GM18861 (cell line): Measurements from ENCODE around the gene ZXDC.

Source experiments
- ATAC-seq: cut with Tn5 transposase; IDR thresholded peaks from one replicate; pipeline ENCODE4 v1.9.1; 2021; ENCODE audit not compliant: unreplicated experiment

ZXDC gene

DNA sequence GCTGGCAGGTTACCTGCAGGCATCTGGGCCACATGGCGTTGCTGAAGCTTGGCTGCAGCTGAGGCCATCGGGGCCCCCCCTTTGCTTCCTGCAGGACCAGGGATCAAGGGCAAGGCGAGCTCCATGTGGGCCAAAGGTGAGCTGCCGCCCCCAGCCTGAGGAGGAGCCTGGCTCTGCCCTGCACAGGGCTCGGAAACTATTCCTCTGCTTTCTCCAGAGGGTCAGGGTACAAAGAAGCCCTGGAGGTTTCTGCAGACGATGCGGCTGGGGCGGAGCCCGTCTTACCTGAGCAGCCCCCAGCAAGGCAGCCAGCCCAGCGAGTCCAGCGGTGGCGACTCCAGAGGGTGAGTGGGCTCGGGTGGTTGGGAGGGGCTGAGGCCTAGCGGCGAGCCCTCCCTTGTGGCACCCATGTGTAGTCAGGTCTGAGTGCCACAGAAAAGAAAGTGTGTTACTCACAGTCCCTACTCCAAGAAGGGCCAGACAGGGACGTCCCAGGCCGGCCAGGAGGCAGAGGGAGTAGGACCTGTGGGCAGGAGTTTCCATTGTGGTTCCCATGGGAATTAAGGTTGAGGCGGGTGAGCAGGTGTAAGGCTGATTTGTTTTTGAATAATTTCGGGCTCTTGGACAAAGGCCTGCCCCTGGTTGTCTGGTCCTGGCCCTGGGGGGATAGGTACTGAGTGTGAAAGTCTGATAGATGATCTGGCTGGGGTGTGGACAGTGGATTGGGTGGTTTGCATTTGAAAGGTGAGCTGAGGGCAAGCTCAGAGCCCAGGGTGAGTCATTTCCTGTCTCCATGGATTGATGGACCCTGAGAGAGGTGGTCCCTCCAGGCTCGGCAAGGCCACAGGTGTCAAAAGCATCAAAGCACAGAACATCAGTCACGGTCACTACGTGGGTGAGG lies 55.6 kb downstream of the ZXDC start:
- no peak for ATAC-seq

DNA sequence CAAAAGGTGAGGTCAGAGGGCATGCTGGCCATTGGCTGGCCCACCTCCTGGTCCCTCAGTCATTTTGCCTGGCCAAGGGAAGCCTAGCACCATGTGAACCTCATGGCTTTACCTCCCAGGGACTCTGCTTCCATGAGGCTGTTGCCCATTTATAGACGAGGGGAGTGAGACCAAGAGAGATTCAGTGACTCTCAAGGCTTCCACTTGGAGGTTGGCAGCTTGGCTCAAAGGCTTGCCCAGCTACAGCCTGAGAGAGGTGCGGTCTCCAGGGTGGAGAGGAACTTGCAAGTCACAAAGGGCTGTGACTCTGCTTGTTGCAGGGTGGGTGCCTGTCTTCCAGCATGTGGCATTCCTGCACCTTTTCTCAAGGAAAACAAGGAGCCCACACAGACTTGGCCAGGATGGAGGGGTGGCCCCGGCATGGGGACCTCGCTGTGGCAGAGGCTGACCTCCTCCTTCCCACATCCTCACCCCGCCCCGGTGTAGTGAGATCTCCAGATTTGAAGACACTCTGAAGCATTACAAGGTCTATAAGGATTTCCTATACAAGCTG lies 56.5 kb downstream of the ZXDC start:
- no peak for ATAC-seq

DNA sequence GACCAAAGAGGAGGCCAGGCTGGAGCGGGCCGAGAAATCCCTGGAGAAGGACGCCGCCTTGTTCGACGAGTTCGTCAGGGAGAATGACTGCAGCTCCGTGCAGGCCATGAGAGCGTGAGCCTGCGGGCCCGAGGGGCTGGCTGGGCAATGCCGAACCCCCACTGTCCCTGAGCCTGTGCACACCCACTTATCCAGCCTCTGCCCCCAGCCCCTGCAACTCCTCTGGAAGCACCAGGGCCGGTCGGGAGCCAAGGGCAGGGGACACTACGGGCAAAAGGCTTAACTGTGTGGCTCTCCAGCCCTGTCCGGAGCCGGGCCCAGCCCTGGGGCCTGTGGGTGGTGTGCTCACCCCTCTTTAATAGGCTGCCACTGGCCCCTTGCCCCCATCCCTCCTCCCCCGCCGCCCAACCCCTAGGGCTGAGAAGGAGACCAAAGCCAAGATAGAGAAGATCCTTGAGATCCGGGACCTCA lies 57.0 kb downstream of the ZXDC start:
- no peak for ATAC-seq

DNA sequence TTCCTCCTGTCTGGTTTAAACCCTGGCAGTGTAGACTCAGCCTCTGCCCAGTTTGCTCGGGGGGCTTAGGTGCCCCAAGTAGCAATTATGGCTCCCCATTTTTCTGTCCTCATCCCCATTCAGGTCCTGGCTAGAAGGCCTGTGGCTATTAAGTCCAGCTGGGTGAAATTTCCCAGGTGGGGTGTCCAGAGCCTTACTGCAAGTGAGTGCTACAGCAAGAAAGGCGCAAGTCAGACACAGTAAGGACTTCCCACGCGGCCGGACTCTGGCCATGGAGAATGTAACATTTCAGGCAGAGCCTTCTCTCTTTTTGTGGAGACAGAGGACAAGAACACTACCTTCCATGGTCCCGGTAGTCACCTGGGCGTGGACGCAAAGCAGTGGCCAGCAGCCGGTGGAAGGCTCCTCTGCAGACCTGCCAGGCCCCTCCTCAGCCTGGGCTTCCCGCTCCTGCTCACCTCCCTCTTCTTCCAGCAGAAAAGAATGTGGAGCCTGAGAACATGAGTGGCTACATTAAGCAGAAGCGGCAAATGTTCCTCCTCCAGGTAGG lies 57.6 kb downstream of the ZXDC start:
- no peak for ATAC-seq

DNA sequence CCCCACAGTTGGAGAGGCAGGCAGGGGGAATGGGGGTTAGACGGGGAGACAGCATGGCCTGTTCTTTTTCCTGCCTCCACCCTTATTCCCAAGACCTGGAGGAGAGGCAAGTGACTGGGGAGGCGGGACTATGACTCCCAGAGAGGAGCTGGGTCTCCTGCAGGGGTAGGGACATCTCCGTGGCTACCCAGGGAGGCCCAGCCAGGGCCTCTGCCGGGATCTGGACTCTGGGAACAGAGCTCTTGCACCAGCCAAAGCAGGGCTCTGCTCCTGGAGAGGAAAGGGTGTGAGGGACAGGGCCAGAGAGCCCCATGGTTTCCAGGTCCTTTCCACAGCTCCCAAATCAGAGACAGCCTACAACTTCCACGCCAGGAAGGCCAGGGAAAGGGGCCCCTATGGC lies 58.2 kb downstream of the ZXDC start:
- no peak for ATAC-seq

DNA sequence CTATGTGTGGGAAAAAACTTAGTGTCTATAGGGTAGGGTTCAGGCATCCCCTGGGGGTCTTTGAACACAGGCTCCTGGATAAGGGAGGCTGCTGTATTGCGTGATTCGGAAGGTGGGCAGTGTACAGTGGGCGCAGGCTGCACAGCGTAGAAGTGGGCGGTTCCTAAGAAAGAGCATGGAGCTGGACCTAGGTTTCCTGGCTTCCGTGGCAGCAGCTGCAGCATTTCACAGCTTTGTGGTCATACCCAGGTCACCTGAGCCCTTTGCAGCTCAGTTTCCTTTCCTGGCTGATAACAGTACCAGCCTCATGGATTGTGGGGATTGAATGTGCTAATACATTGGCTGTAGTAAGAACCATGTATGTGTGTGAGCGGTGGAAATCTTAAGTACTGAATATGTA lies 58.7 kb downstream of the ZXDC start:
- no peak for ATAC-seq

DNA sequence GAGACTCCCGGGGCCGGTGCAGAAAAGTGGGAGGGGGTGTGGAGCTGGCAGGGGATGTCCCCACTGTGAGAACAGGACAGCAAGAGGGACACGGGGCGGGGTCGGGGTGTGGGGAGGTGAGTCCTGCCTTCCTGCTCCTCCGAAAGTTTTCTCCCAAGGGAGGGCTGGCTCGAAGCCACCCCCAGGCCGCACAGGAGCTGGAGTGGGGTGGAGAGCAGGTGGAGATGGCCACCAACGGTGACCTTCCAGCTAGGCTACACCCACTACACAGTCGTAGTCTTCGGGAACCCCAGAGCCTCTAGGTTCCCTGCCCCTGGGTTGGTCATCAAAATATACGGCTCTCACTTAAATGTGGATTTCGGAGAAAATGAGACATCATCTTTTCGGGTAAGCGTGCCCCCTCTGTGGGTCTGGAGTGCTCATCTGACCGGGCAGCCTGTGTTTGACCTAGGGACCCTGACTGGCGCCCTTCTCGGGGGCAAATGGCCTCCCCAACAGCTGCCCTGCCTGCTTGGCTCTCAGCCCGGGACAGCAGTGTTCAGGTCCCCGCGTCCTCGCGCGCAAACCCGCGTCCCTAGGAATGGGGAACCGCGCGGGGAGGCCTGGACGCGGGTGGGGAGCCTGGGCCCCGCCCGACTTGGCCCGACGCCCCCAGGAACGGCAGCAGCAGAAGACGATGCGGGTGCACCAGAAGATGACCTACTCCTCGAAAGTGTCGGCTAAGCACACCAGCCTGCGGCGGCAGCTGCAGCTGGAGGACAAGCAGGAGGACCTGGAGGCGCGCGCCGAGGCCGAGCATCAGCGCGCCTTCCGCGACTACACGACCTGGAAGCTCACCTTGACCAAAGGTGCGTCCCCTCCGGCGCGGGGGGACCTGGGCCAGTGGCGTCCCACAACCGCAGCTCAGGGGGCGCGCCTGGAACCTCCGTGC lies 59.8 kb downstream of the ZXDC start:
- ATAC-seq: no peak

DNA sequence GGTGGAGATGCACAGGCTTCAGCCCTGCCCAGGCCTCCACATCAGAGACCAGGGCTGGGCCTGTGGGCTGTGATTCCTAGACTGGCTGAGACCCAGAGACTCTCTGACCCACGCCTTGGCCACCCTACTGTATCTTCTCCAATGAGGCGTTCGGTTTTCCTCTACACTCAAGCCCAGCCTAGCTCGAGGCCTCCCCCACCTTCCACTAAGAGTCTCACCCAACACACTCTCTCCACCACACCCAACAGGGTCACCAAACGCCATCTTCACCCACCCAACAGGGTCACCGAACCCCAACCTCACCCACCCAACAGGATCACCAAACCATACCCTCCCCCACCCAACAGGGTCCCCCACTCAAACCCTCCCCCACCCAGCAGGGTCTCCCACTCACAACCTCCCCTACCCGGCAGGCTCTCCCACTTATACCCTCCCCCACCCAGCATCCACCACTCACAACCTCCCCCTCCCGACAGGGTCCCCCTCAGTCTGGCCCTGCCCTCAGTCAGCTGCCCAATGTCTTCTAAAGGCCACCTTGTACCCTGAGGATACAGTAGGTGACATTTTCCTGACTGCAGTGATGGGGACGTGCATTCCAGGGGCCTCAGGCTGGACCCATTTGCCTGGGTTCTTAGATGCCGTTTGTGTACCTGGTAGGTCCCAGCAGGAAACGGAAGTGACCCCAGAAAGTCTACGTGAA lies 60.6 kb downstream of the ZXDC start:
- no peak for ATAC-seq

DNA sequence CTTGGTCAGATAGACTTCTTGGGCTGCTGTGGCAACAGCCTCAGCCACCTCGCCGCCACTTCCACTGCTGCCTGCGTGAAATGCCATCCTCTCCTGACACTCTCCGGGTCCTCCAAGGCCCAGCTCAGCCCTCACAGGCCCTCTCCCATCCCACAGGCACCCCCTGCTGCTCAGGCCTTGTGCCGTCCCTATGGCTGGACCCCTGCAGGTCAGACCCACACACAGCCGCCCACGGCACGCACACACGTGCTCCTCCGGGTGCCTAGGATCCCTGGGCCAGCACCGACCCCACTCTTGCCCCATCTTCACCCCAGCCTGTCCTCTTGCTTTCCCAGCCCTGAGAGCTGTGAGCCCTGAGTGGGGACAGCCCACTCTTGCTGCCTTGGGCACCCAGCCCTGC lies 61.3 kb downstream of the ZXDC start:
- no peak for ATAC-seq

DNA sequence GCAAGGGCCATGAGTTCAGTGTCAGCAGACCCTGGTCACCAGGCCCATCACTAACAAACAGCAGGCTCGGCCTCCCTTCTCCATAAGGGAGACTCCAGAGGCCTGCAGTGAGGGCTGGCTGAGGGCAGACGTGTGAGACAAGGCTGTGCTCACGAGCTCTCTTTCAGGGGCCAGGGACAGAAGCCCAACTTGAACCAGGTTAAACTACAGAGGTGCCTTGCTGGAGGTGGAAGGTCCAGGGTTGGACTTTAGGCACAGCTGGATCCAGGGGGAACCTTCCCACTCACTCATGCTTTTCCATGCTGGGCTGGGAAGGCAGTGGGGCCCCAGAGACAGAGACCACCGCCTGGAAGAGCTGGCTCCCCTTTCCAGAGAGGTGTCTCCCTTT lies 62.0 kb downstream of the ZXDC start:
- ATAC-seq: no peak

DNA sequence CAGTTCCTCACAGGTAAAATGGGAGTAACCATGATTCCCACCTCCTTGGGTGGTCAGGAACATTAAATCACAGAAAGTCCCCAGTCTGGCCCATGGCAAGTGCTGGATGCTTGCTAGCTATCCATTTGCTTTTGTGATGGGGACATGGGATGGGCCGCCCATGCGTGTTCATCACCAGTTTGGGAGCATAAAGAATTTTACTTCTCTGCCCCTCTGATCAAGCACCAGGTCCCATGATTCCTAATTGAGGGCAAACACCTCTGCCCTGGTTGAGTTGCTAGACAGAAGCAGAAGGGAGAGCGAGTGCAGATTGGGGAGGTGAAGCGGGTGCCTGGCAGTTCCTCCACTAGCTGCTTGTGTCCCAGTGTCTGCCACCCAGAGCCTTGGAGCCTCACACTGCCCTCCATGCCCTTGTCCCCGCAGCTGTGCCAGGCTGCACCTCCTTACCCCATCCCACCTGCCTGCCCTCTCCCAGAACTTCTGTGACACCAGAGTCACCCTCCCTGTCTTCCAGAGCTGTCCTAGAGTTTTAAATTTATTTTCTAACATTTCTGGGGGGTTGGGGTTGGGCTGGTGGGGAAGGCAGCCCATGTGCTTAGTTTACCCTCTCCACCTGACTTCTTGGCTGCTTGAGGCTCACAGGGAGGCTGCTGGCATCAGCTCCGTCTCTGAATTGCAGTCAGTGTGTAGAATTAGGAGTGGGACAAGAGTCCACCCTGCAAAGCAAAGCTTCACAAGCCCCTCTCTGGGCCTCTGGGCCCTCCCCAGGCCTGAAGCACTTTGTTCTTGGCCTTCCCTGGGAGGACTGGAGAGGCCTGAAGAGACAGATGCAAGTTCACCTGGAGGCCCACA lies 62.6 kb downstream of the ZXDC start:
- no peak for ATAC-seq

DNA sequence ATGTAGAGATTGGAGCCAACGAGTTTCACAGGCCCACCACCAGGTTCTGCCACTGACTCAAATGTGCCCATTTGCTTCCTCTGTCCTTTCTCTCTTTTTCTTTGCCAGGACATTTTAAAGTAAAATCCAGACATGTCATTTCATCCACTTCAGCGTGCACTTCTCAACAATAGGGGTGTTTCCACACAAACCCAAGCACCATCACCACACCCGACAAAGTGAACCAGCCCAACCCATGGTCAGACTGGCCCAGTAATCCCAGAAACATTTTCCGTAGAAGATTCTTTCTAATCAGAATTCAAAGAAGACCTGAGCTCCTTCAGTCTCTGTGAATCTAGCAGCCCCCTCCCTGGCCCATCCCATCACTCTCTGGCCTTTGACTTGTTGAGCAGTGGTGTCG lies 67.6 kb downstream of the ZXDC start:
- ATAC-seq: no peak

DNA sequence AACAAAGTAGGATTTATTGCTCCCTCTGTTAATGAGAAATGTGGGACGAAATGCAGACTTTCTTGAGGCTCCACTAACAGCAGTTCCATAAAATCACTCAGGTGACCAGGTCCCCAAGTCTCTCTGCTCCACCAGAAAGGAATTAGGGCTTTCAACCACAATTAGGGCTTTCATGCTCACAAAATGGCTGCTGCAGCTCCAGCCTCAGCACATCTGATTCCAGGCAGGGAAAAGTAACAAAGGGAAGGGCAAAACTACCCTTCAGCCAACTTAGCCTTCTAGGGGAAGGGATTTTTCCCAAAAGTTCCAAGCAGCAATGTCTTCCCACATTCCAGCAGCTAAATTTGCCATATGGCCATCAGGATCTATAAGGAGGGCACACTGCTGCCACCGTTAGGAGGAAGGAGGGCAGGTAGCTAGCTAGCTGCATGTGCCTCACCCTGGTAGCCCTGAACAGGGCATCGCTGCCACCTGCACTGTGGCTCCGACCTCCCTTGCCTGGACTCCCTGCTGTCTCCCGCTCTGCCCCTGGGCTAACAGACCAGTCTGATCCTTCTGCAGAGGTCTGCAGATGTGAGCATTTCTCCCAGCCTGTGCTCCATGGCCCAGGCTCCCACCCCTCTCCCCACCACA lies 68.2 kb downstream of the ZXDC start:
- ATAC-seq: no peak

DNA sequence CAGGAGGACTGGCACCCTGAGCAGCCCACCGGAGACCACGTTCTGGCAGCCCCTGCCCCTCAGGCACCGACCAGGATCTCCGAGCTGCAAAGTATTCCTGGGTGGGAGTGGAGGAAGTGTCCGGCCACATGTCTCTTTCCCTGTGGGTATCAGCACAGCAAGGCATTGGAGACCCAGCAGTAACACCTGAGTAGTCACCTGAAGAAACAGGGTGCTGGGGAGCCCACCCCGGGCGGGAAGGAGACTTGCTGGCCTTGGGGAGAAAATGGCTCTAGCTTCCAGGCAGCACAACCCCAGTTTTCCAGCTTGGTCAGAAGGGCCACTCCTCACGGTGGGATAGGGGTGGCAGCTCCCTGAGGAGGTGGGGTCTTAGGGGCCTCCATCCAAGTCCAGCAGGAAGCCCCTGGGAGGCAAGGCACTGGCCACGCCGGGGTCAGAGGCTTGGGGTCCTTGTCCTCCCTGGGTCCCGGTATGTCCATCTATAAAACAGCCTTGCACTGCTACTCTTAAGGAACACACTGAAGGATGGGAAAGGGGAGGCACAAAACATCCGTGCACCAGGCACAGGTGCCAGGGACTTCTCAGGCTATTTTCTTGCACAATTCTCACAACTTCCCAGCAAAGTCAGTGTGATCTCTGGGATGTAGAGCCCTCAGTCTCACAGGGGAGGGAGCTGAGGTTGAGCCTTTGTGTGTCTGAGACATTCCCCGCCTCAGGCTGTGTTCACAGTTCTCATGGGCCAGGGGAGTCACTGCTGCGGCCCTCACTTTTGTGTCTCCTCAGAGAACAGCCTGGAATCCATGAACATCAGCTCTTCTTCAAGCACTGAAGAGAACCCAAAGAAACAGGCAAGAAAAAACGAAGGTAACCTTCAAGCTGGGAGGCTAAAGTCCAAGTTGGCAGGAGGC lies 69.0 kb downstream of the ZXDC start:
- ATAC-seq: no peak

DNA sequence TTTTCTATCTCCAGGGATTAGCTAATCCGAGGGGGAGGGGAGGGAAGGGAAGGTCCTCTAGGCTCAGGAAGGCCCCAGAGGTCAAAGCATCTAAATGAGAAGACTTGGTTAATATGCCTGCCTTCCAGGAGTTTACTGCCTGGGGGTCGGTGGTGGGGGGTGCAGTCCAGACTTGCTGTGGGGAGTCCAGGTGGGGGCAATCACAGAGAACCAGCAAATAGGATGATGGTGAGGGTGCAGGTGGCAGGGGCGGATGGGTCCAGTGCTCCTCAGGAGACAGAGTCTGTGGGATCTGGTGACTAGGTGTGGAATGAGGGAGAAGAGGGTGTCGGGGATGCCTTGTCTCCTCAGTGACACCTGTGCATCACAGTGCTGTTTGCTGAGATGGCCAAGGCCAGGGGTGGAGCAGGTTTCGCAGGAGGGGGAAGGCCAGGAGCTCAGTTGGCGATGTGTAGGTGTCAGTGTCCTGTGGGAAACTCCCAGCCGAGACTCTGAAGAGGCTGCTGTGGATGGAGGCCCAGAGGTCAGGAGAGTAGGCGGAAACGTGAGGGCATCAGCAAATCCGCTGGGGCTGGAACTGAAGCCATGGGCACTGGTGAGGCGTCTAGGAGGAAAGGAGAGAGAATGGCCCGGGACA lies 72.9 kb downstream of the ZXDC start:
- no peak for ATAC-seq

DNA sequence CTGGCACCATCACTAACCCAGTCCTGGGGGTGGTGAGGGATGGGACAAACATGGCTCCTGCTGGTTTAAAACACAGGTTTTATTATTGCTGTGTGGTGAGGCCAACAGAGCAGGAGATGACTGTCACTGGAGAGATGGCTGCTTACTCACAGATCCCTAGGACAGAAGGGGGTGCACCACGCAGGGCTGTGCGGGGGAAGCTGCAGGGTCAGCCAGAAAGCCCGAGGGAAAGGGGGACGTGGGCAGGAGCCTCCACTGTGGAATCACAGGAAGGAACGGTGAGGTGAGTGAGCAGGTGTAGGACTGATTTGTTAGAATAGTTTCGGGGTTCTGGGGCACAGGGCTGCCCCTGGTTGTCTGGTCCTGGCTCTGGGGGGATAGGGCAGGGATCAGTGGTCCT lies 73.5 kb downstream of the ZXDC start:
- ATAC-seq: no peak

DNA sequence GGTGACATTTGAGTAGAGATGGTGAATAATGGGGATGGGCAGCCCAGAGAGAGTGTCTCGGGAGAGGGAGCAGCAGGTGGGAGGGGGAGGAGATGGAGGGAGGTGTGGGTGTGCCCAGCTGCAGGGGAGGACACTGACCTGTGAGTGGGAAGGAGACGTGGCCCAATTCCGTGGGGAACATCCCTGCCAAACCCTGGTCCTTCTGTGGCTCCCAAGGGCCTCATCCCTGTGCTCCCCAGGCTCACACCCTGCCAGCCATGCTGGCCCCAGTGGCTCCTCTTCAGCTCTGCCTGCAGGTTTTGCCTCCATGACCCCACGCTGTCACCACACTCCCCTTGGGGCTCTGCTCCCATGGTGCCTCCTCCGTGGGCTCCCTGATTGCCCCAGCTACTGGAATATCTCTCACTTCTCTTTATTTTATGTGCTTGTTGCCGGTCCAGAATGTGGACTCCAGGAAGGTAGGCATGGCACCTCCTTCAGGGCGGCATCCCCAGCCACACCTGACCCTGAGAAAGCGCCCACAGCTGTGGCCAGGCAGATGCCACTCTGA lies 74.0 kb downstream of the ZXDC start:
- no peak for ATAC-seq

DNA sequence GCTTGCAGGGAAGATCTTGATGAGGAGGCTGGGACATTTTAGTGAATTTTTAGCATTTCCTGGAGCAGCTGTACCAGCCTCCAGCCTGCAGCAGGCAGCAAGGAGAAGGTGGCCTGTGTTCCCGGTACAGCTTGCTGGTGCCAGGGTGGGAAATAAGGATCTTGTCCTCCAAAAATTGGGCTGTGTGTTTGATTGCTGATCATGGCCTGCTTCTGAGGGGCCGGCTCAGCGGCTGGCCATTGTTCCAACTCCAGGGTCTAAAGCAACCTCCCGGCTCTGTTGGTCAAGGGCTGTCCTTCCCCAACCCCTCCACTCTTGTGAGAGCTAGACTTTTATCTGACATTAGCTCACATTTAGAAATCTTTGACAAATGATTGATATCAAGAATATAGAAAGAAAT lies 75.9 kb downstream of the ZXDC start:
- ATAC-seq: no peak
